HG03135 (cell line): ENCODE results near the gene STX5.
"Not testable (repeated sequence)": the region's sequence is repeated elsewhere in the genome, so short reads cannot be mapped to it uniquely, and the experiment has no call there.

Experiments
- ATAC-seq: cut with Tn5 transposase; IDR thresholded peaks from one replicate; pipeline ENCODE4 v1.9.1; 2021; ENCODE audit warnings: mild to moderate bottlenecking, moderate library complexity; ENCODE audit not compliant: unreplicated experiment

Gene STX5, protein sequence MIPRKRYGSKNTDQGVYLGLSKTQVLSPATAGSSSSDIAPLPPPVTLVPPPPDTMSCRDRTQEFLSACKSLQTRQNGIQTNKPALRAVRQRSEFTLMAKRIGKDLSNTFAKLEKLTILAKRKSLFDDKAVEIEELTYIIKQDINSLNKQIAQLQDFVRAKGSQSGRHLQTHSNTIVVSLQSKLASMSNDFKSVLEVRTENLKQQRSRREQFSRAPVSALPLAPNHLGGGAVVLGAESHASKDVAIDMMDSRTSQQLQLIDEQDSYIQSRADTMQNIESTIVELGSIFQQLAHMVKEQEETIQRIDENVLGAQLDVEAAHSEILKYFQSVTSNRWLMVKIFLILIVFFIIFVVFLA

DNA sequence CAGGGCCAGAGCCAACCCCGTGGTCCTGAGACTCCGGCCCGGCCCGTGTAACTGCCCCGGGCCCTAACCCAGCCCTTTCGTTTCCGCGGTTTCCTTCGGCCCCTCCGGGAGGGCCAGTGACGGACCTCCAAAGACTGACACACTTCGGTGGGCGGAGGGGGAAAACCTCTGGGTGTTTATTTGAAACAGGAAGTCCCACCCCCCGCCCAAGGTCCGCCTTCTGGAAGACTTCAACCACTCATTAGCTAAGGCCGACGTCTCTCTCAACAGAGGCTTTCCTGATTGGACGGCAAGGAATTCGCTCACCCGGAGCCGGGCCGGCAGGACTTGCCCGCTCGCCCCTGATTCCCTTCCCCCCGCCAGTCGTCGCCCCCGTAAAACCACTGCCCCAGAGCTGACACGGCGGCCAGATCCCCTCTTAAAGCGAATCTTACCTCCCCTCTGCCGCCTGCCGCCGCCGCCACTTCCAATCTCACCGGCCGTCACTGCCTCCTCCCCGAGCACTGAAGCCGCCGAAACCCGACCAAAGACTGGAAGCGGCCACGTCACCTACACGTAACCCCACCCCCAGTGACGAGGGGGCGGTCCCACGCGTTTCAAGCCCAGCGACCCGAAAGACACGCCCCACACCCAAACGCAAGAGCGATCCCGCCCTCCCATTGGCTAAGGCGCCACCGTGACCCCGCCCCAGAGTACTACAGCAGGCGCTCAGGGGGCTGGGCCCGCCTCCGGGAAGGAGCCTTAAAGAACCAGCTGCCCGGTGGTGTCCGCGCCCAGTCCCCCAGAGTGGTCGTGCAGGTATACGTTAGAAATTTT, at the start of gene STX5:
Gene STX5 (minus strand): TSS at position 532 of the 816 bp plus-strand sequence. CDS start 808 bp downstream, outside the sequence.
- ATAC-seq = peak; percentile 76

DNA sequence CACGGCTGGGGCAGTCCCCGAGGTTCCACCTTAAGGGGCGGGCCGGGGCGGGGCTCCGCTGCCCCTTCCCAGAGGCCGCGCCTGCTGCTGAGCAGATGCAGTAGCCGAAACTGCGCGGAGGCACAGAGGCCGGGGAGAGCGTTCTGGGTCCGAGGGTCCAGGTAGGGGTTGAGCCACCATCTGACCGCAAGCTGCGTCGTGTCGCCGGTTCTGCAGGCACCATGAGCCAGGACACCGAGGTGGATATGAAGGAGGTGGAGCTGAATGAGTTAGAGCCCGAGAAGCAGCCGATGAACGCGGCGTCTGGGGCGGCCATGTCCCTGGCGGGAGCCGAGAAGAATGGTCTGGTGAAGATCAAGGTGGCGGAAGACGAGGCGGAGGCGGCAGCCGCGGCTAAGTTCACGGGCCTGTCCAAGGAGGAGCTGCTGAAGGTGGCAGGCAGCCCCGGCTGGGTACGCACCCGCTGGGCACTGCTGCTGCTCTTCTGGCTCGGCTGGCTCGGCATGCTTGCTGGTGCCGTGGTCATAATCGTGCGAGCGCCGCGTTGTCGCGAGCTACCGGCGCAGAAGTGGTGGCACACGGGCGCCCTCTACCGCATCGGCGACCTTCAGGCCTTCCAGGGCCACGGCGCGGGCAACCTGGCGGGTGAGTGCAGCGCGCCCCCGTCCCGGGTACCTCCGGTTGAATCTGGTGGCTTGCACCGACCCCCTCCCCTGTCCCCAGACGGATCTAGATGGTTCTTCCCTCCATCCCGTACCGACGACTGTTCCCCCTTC, 49.1 kb upstream of the STX5 start, which contains the start of gene SLC3A2:
Gene SLC3A2 (plus strand): TSS at position 94 of the 776 bp plus-strand sequence. CDS start 128 bp downstream, at position 222.
- ATAC-seq = peak; percentile 70

DNA sequence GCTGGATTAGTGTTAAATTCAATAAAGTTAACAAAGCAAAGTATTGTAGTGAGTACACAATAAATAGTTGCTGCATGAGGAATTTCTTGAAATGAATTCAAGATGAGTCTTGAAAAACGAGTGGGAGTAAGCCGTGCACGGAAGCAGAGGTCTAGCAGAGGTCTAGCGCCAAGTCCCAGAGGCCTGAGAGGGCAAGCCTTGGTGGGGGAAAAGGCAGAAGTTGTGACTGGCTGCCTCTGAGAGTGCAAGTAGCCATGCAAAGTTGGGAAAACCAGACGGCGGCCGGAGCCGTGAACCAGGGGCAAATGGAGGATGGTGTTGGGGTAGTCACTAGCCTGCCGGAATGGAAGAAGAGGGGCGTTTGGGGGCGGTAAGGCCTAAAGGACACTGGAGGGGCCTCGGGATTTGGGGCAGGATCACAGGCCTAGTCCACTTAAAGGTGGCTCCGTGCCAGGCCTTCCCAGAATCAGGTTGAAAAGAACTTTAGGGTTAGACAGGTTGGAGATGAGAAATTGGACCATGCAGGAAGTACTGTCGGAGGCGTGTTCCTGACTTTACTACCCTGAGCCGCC, 48.5 kb upstream of the STX5 start:
- peak; percentile 11 for ATAC-seq

- no peak for ATAC-seq
Measured at GRCh38 chr11:62879235-62879978, 47.6 kb upstream of the STX5 start.

- ATAC-seq = no peak
Measured at GRCh38 chr11:62876712-62877111, 44.9 kb upstream of the STX5 start.

- no peak for ATAC-seq
Measured at GRCh38 chr11:62875698-62876478, 44.0 kb upstream of the STX5 start.

GRCh38 chr11:62874851-62875250, 43.0 kb upstream of the STX5 start:
- ATAC-seq = no peak

GRCh38 chr11:62865635-62866034, 33.8 kb upstream of the STX5 start:
- no peak for ATAC-seq

DNA sequence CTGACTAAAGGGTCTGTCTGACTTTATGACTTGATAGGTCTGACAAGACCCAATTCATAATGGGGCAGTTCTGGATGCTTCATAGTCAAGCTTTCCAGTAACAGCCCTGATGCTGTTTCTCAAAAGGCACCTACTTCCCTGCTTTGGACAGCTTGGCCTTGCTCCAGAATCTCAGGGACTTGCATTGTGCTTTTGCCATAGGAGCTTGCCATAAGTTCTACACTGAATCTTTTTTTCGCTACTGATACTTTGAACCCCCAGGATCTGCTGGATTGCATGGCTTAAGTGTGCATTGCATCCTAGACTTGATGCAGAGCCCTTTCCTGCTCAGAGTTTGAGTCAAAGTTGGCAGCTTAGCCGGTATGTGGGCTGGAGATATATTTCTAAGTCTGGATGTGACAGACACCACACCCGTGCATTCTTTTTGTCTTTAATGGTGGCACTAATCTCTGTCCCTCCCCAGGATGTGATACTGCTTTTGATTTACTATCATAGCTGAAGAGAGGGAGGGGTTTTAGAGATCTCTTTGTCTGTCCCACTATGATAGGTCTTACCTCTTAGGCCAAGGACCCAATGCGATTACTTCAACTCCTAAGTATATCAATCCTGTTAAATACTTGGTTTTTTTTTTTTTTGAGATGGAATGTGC, 32.0 kb upstream of the STX5 start:
- no peak for ATAC-seq

DNA sequence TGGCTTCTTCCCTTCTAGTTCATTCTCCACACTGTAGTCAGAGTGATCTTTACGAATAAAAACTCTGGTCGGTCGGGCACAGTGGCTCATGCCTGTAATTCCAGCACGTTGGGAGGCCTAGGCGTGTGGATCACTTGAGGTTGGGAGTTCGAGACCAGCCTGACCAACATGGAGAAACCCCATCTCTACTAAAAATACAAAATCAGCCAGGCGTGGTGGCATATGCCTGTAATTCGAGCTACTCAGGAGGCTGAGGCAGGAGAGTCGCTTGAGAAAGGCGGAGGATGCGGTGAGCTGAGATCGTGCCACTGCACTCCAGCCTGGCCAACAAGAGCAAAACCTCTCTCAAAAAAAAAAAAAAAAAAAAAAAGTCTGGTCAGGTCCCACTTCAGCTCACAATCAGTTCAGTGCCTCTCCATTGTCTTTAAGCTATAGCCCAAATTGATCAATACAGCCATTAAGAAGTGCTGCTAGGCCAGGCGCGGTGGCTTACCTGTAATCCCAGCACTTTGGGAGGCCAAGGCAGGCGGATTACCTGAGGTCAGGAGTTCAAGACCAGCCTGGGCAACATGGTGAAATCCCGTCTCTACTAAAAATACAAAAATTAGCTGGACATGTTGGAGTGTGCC, 29.8 kb upstream of the STX5 start:
- ATAC-seq = not testable (repeated sequence)

GRCh38 chr11:62860835-62861563, 29.1 kb upstream of the STX5 start:
- ATAC-seq = no peak

GRCh38 chr11:62859281-62859703, 27.4 kb upstream of the STX5 start:
- not testable (repeated sequence) for ATAC-seq

DNA sequence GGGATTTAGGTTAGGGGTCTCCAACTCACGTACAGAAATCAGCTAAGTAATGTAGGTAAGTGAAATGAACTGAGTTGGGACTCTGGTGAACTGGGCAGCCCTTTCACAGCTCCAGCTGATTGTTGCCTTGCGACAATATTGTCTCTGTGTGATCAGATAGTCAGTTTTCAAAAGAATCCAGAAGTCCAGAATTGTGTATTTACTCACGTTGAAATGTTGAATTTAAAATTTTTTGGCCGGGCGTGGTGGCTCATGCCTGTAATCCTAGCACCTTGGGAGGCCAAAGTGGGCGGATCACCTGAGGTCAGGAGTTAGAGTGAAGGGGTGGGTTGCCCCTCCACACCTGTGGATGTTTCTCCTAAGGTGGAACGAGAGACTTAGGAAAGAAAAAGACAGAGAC, 26.4 kb upstream of the STX5 start:
- ATAC-seq = no peak

GRCh38 chr11:62857541-62857982, 25.7 kb upstream of the STX5 start:
- ATAC-seq = no peak

- ATAC-seq = peak; percentile 1
Measured at GRCh38 chr11:62856333-62856895, 24.6 kb upstream of the STX5 start.

GRCh38 chr11:62855571-62856332, 23.9 kb upstream of the STX5 start:
- ATAC-seq = peak; percentile 82
